ENCODE data around the gene TWSG1.

Gene TWSG1

GRCh38 chr18:9334329-9334972 is at the start of gene TWSG1:
Gene TWSG1 (plus strand): TSS chr18:9334773. CDS start chr18:9337230, 2,457 bp downstream.
- DNase-seq (ENCODE audit: low read depth in 3 of 3), result peak; percentile 80 to 90 (median 81)

DNA sequence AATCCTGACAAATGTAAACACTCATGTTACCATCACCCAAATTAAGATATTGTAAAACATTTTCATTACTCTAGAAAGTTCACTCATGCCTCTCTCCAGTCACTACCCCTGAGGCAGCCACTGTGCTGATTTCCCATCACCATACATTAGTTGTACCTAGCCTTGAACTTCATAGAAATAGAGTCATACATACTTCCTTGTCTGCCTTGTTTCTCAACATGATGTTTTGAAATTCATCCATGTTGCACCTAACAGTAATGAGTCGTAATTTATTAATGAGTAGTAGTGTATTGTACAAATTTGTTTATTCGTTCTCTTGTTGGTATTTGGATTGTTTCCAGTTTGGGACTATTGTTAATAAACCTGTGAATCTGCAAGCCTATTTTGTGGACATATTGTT is 49.0 kb upstream of the TWSG1 start:
- no peak for DNase-seq (ENCODE audit: low read depth in 3 of 3)

DNA sequence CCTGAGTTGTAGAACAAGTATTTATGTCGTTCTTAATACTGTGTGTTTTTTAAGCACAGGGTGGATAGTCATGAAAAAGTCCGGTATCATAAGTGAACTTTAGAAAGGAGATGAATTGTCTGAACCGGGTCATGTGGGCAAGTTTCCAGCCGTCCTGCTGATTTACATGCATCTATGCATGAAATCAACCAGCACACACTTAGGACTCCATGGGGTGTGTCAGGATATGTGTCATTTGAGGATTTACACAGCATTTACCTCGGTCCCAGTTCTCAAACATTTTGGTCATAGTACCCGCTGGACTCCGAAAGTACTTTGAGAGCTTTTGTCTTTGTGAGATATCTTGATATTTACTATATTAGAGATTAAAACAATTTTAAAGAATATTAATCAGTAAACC is 47.5 kb upstream of the TWSG1 start:
- DNase-seq (ENCODE audit: low read depth in 3 of 3), result no peak

GRCh38 chr18:9289698-9290097 is 44.9 kb upstream of the TWSG1 start:
- DNase-seq (ENCODE audit: low read depth in 3 of 3), result no peak

- DNase-seq (ENCODE audit: low read depth in 3 of 3), result no peak
Observed at GRCh38 chr18:9290156-9290555, 44.4 kb upstream of the TWSG1 start.

DNA sequence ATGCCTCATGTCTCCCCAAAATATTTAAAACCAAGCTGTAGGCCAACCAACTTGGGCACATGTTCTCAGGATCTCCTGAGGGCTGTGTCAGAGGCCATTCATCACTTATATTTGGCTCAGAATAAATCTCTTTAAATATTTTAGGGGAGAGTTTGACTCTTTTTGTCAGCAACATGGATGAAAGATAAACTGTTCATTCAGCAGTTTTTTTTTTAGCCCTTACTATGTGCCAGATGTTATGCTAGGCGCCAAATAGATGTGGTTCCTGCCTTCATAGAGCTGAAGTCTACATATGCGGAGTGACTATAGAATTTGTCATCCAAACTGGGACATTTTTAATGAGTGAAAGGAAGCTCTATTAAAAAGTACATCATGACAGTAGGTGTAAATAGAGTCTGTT is 42.5 kb upstream of the TWSG1 start:
- no peak for DNase-seq (ENCODE audit: low read depth in 3 of 3)

GRCh38 chr18:9293948-9294347 is 40.6 kb upstream of the TWSG1 start:
- no peak for DNase-seq (ENCODE audit: low read depth in 3 of 3)

DNA sequence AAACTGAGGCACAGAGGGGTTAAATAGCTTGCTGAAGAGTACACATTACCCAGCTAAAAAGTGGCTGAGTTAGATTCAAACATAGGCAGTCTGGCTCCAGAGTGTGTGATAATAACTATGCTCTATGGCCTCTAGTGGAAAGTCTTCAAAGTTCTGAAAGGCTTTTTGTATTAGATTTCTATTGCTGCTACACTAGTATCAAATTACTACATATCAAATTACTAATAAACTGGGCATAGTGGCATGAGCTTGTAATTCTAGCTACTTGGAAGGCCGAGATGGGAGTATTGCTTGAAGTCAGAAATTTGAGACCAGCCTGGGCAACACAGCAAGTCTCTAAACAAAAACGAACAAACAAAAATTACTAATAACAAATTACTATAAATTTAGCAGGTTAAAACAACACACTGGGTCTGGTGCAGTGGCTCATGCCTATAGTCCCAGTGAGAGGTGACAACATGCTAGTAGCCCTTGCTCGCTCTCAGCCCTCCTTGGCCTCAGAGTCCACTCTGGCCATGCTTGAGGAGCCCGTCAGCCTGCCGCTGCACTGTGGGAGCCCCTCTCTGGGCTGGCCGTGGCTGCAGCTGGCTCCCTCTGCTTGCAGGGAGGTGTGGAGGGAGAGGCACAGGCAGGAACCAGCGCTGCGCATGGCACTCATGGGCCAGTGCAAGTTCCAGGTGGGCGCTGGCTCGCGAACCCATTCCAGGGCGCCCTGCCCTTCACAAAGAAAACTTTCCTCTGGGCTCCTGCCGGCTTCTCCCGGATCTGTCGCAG is 38.2 kb upstream of the TWSG1 start:
- DNase-seq (ENCODE audit: low read depth in 3 of 3), result no peak

DNA sequence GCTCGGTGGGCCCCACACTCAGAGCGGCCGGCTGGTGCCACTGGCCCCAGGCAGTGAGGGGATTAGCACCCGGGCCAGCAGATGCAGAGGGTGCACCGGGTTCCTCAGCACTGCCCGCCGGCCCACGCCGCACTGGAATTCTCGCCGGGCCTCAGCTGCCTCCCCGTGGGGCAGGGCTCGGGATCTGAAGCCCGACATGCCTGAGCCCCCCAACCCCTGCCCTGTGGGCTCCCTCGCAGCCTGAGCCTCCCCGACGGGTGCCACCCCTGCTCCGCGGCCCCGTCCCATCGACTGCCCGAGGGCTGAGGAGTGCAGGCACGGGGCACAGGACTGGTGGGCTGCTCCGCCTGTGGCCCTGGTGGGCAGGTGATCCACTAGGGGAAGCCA is 37.6 kb upstream of the TWSG1 start:
- DNase-seq (ENCODE audit: low read depth in 3 of 3), result no peak

- no peak for DNase-seq (ENCODE audit: low read depth in 3 of 3)
Observed at GRCh38 chr18:9304388-9305070, 30.0 kb upstream of the TWSG1 start.

GRCh38 chr18:9319333-9319732 is 15.2 kb upstream of the TWSG1 start:
- no peak for DNase-seq (ENCODE audit: low read depth in 3 of 3)

DNA sequence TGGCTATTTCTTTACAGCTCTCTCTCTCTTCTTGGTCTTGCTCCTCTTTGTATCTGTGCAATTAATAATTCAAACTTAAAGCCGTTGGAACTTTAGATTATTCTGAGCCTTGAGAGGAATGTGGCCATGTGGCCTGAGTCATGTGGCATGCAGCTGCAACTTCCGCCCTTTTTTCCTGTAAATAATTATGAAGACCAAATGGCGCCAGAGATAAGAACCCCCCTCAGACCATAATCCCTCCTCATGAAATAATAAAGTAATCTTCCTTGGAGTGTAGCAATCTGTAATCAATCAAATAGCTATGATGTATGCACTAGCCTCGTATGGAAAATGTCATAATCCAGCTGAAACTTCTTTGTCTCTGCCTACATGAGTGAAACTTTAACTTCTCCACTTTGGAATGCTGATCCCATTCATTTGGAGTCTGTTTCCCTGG is 13.5 kb upstream of the TWSG1 start:
- no peak for DNase-seq (ENCODE audit: low read depth in 3 of 3)

DNA sequence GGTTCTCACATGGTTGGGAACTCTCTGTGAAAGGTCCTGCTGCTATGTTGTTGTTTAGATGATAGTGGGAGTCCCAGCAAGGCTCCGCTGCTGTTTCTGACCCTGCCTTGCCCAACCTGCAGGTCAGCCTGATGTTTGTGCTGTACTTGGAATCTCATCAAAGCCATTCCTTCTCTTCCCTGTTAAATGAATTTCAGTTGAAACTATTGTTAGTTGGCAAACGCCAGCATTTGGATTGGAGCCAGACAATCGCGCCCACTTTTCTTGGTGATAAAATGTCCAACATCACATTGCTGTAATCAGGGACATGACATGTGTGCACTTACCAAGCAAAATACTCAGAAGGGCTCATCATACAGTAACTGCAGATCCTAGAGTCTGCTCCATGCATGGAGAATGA is 12.8 kb upstream of the TWSG1 start:
- DNase-seq (ENCODE audit: low read depth in 3 of 3), result no peak

DNA sequence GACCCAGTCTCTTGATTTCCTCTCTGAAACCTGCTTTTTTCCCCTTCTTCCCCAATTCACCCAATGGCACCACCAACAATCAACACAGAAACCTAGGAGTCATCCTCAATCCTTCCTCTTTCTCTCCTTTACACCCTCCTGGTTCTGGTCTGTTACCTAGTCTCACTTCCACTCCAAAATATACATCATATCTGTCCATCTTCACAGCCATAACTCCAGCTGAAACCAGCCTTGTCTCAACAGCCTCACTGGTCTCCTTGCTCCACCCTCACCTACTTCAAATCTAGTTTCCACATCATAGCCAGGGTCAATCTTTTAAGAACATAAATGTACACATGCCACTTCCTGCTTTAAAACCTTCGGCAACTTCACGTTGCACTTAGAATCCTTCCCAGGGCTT is 11.8 kb upstream of the TWSG1 start:
- no peak for DNase-seq (ENCODE audit: low read depth in 3 of 3)

DNA sequence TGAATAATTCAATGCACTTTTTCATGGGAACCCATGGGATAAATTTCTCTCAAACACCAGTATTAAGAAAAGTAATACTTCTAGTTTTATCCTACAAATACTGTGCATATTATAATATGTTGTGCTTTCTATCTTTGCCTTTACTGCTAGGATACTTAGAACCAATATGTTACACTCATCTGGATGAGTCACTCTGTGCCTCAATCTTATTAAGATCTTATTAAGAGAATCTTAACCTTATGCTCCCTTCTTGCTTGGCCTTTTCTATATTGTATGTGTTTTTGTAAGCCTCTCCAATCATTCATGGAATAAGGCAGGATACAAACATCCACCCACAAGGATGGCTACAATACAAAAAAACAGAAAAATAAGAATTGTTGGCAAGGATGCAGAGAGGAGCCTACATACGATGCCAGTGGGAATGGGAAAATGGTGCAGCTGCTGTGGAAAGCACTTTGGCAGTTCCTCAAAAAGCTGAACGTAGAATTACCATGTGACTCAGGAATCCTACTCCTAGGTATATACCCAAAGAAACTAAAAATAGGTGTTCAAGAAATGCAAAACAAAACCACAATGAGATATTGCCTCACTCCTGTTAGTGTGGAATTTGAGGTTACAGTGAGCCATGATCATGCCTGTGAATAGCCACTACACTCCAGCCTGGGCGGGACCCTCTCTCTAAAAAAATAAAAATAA is 10.7 kb upstream of the TWSG1 start:
- DNase-seq (ENCODE audit: low read depth in 3 of 3), result no peak

GRCh38 chr18:9325716-9326115 is 8.9 kb upstream of the TWSG1 start:
- DNase-seq (ENCODE audit: low read depth in 3 of 3), result no peak

GRCh38 chr18:9328776-9329175 is 5.8 kb upstream of the TWSG1 start:
- DNase-seq (ENCODE audit: low read depth in 3 of 3), result no peak

- DNase-seq (ENCODE audit: low read depth in 3 of 3), result no peak
Observed at GRCh38 chr18:9329471-9329870, 5.1 kb upstream of the TWSG1 start.

GRCh38 chr18:9330419-9330818 is 4.2 kb upstream of the TWSG1 start:
- no peak for DNase-seq (ENCODE audit: low read depth in 3 of 3)

- DNase-seq (ENCODE audit: low read depth in 3 of 3), result peak in 1 of 3 experiments; percentile 5
Observed at GRCh38 chr18:9333441-9334328, 888 bp upstream of the TWSG1 start.

All from stimulated activated CD4-positive, alpha-beta T cell treated with anti-CD3 and anti-CD28 coated beads, TNF-alpha, amount 100 ng/mL, for 24 hours (primary cell).